ENCODE data around the gene SZRD1.
"Not testable (repeated sequence)": the region's sequence is repeated elsewhere in the genome, so short reads cannot be mapped to it uniquely, and the experiment has no call there.

Gene SZRD1, protein sequence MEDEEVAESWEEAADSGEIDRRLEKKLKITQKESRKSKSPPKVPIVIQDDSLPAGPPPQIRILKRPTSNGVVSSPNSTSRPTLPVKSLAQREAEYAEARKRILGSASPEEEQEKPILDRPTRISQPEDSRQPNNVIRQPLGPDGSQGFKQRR

GRCh38 chr1:16366722-16367257 is at the start of gene SZRD1:
Gene SZRD1, plus strand, starts transcription at chr1:16367242. Its CDS starts 16 bp downstream, at chr1:16367258.
- DNase-seq (ENCODE audit: low read depth), result peak; percentile 99

- DNase-seq (ENCODE audit: low read depth), result peak; percentile 35
Observed at GRCh38 chr1:16318555-16318954, 48.5 kb upstream of the SZRD1 start.

- DNase-seq (ENCODE audit: low read depth), result no peak
Observed at GRCh38 chr1:16321176-16321867, 45.7 kb upstream of the SZRD1 start.

- peak; percentile 86 for DNase-seq (ENCODE audit: low read depth)
Observed at GRCh38 chr1:16324456-16324890, 42.6 kb upstream of the SZRD1 start.

GRCh38 chr1:16326833-16327404 is 40.1 kb upstream of the SZRD1 start:
- no peak for DNase-seq (ENCODE audit: low read depth)

DNA sequence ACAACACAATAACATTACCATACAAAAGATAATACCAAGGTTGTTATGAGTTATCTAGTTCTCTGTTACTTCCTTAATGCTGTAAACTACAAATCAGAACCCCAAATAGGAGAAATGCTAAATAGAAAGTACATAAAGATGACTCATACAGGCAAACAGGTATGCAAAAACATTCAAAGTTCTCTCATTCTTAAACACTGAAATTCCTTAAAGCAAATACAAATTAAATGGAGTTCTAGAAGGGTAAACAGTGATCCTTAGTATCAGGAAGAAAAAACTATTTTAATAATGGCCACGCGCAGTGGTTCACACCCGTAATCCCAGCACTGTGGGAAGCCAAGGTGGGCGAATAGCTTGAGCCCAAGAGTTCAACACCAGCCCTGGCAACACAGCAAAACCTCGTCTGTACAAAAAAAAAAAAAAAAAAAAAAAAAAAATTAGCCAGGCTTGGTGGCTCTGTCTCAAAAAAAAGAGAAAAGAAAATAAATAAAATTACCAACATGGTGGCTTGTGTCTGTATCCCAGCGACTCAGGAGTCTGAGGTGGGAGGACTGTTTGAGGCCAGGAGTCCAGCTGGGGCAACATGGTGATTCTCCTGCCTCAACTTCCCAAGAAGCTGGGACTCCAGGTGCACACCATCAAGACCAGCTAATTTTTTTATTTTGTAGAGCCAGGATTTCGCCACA is 32.2 kb upstream of the SZRD1 start:
- no peak for DNase-seq (ENCODE audit: low read depth)

- peak; percentile 38 for DNase-seq (ENCODE audit: low read depth)
Observed at GRCh38 chr1:16338961-16339360, 28.1 kb upstream of the SZRD1 start.

- no peak for DNase-seq (ENCODE audit: low read depth)
Observed at GRCh38 chr1:16340673-16341072, 26.4 kb upstream of the SZRD1 start.

DNA sequence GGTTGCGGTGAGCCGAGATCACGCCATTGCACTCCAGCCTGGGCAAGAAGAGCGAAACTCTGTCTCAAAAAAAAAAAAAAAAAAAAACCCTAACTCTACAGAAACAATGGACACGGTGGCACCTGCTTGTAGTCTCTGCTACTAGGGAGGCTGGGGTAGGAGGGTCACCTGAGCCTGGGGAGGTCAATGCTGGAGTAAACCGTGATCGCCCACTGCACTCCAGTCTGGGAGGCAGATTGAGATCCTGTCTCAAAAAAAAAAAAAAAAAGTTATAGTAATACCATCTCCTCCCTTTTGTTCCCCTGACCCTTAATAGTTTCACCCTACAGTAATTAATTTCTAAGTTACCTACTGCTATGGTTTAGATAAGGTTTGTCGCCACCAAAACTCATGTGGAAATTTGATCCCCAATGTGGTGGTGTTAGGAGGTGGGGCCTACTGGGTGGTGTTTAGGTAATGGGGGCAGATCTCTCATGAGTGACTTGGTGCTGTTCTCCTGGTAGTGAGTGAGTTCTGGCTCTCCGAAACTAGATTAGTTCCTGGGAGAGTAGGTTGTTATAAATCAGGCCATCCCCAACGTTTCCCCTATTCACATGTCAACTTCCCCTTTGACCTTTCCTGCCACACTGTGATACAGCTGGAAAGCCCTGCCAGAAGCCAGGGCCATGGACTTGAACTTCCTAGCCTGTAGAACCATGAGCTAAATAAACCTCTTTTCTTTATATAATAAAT is 24.5 kb upstream of the SZRD1 start:
- no peak for DNase-seq (ENCODE audit: low read depth)

- not testable (repeated sequence) for DNase-seq (ENCODE audit: low read depth)
Observed at GRCh38 chr1:16343276-16343675, 23.8 kb upstream of the SZRD1 start.

DNA sequence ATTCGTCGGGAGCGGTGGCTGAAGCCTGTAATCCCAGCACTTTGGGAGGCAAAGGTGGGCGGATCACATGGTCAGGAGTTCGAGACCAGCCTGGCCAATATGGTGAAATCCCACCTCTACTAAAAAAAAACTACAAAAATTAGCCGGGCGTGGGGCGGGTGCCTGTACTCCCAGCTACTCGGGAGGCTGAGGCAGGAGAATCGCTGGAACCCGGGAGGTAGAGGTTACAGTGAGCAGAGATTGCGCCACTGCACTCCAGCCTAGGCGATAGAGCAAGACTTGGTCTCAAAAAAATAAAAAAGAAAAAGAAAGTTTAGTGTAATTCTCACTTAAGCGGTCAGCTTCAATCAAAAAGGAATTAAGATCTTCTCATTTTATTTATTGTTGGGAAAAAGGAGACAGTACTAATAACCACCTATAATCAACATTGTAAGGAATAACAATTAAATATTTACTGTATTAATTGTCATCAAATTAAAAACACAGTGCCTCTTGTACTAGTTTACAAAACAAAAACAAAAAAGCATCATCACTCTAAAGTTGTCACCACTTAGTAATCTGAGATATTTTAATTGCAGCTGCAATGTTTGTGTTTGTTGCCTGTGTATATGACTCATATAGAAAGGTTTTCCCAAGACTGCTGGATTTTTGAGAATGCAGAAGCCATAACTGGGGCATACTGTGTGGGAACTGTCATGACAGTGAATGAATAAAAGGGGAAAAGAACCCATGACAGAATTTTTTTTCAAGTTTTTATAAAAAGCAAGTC is 18.4 kb upstream of the SZRD1 start:
- DNase-seq (ENCODE audit: low read depth), result peak; percentile 95

- DNase-seq (ENCODE audit: low read depth), result peak; percentile 41
Observed at GRCh38 chr1:16349847-16350406, 17.1 kb upstream of the SZRD1 start.

DNA sequence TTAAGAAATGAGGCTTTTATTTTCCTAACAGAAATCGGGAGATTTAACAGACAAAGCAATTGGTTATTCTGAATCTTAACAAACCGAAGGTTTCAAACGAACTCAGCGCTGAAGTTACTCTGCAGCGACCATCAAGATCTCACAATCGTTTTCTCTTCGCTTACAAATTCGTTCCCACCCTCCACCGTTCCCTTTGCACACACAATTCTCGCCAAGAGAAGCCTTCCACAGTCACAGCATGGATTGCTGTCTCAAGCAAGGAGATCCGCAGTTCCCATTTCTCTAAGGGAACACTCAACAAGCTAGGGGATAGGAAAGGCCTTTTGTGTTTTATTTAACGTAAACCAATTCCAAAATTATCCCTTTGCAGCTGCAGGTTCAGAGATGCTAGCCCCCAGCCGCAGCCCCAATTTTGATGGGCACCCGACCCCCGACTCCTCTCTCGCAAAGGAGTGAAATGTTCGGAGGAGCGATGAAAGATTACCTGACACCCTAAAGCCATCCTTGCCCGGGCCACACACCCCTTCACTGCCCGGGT is 15.5 kb upstream of the SZRD1 start:
- DNase-seq (ENCODE audit: low read depth), result peak; percentile 50

DNA sequence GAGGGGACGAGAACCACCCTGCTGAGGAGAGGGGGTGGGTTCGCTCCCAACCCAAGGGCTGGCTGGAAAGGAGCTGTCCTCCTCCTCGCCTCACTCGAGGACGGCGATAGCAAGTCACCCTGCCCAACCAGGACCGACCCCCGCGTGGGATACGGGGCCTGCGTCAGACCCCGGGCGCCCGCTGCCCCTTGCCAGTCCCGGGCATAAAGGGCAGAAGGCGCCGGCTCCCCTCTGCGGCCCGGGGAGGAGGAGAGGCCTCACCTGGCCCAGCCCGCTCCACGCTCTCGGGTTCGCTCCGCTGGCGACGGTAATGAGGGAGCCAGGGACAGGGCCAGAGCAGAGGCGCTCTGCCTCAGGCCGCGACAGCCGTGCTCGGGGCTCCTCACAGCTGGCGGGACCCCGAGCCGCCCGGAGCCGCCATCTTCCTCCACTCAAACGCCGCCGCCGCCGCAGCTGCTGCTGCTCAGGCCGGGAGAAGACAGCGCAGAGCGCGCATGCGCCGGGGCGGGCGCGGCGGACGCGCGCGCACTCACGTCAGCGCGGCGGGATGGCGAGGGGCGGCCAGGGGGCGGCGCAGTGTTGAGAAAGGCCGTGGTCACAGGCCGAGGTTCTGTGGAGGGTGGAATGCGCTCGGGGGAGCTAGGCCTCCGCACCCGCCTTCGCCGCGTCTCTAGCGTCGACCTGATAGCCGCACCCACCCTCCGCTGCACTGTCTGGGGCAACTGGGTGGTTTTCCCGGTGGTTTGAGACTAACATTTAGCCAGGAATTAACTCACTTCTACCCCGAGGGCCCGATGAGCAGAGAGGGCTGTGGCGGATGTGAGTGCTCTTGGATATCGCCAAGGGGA is 14.8 kb upstream of the SZRD1 start, which contains the start of gene FBXO42:
TSS of gene FBXO42 (minus strand) at position 487 of the 848 bp plus-strand sequence. CDS start 37,062 bp downstream, outside the sequence.
- peak; percentile 94 for DNase-seq (ENCODE audit: low read depth)

GRCh38 chr1:16352842-16353535 is 14.1 kb upstream of the SZRD1 start:
- no peak for DNase-seq (ENCODE audit: low read depth)

DNA sequence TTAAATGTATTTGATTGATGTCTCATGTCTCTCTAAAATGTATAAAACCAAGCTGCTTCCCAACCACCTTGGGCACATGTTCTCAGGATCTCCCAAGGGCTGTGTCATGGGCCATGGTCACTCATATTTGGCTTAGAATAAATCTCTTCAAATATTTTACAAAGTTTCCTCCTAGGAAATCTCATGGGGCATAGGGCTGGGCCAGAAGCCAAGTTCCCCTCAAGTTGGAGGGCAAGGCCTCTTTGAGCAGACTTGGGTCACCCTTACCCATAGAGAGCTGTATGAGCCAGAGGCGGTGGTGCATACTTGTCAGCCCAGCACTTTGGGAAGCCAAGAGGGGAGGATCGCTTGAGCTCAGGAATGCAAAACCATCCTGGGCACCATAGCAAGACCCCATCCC is 12.4 kb upstream of the SZRD1 start:
- no peak for DNase-seq (ENCODE audit: low read depth)

GRCh38 chr1:16356867-16357266 is 10.2 kb upstream of the SZRD1 start:
- DNase-seq (ENCODE audit: low read depth), result no peak

- not testable (repeated sequence) for DNase-seq (ENCODE audit: low read depth)
Observed at GRCh38 chr1:16365146-16365498, 1.9 kb upstream of the SZRD1 start.

All from EH (cell line).